AG09309 (cell line): Measurements from ENCODE around the gene GFAP.

ENCODE experiments used
- DNase-seq: peaks from one replicate; pipeline ENCODE4 v3.0.0-alpha.2; 2010; ENCODE audit warnings: low read depth
- H3K4me3 ChIP-seq: 2 replicates; pipeline ENCODE4 v1.5.1; 2011; ENCODE audit warnings: mild to moderate bottlenecking, low read depth, low read length, moderate library complexity; ENCODE audit not compliant: control insufficient read depth
- TF ChIP-seq, protein P1 (sequence below): IDR thresholded peaks from 2 replicates; pipeline ENCODE4 v1.5.1; 2011; ENCODE audit warnings: mild to moderate bottlenecking, low read depth, low read length, inconsistent platforms; ENCODE audit not compliant: insufficient read depth, control insufficient read depth; ENCODE audit errors: missing control alignments

Gene GFAP

GRCh38 chr17:44925731-44926697, 10.7 kb upstream of the GFAP start:
- no peak overlapping the region for H3K4me3 ChIP-seq
- DNase-seq: no peak
- TF ChIP-seq, protein P1, sequence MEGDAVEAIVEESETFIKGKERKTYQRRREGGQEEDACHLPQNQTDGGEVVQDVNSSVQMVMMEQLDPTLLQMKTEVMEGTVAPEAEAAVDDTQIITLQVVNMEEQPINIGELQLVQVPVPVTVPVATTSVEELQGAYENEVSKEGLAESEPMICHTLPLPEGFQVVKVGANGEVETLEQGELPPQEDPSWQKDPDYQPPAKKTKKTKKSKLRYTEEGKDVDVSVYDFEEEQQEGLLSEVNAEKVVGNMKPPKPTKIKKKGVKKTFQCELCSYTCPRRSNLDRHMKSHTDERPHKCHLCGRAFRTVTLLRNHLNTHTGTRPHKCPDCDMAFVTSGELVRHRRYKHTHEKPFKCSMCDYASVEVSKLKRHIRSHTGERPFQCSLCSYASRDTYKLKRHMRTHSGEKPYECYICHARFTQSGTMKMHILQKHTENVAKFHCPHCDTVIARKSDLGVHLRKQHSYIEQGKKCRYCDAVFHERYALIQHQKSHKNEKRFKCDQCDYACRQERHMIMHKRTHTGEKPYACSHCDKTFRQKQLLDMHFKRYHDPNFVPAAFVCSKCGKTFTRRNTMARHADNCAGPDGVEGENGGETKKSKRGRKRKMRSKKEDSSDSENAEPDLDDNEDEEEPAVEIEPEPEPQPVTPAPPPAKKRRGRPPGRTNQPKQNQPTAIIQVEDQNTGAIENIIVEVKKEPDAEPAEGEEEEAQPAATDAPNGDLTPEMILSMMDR: no peak

DNA sequence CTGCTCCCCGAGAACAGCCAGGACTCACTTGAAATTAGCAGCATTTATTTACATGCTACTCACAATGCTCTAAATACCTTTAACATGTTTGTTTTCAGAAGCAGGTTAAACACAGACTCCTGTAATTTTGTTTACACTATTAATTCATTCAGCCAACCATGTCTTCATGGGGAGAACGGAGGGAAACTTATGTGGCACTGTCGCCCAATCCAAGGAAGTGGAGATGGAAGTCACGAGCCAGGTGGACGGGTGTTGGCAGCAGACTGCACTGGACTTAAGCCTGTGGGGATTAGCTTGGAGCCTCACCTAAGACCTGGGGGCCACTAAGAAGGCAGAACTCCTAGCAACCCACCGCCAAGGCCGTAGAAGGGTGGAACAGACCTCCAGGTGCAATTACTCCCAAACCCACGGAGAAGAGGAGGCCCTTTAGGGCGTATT, 8.8 kb upstream of the GFAP start:
- no peak overlapping the region for H3K4me3 ChIP-seq
- TF ChIP-seq, protein P1: no peak
- no peak for DNase-seq

DNA sequence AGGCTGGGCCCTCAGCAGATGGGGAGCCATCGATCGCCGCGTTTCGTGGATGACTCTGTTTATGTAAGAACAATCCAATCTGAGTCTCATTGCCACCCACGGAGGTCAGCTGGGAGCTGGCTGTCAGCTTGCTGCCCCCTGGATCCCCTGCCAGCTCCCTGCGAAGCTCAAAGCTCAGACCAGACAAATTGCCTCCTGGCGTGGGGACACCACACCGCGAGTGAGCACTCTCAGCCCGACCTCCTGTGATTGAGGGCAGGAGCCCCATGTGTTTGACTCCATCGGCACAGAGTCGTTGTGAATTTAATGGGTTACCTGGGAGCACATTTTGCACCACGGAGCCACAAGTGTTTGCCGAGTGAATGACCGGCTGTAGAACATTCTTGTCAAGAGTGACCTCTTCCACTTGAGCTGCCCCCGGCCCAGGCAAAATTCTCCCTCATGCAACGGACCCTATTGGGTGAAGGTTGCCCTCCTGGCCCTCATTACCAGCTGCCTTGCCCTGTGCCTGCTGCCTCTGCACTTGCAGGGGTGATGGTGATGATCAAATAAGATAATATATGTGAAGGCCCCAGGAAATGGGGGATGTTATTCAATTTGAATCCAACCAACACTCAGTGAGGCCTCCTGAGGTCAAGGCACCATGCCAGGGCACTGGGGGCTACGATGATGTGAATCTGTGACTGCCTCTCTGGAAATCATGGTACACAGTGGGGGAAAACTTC, 7.6 kb upstream of the GFAP start:
- H3K4me3 ChIP-seq: no peak overlapping the region
- TF ChIP-seq, protein P1: no peak
- DNase-seq: no peak

DNA sequence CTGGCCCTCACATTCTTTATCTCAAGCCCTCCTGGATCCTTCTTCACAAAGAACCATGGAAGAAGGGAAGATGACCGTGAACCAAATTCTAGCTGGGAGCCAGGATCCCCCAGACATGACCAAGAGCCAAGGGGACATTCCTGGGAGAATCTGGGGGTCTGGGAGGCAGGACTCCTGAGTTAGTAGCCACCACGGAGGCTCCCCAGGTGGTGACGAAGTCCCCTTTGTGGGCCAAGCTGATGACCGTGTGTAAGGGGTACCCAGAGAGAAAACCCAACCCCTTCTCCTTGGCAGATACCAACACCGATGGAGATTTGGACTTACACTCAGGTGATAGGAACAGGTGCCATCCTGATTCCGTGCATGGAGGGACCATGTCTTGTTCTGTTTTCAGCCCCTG, 6.8 kb upstream of the GFAP start:
- no peak for DNase-seq

GRCh38 chr17:44921122-44921882, 6.0 kb upstream of the GFAP start:
- no peak for DNase-seq
- TF ChIP-seq, protein P1: no peak
- H3K4me3 ChIP-seq: no peak overlapping the region

More for the DNA sequence above, 6.8 kb upstream of the GFAP start:
- TF ChIP-seq, protein P1: no peak
- no peak overlapping the region for H3K4me3 ChIP-seq

- H3K4me3 ChIP-seq: no peak overlapping the region
- DNase-seq: no peak
- TF ChIP-seq, protein P1: no peak
Observed at GRCh38 chr17:44920565-44920940, 5.3 kb upstream of the GFAP start.
